HepG2 (cell line): ENCODE results near the gene PGK2. TPM values are rescaled to one million over a fixed set of nuclear protein-coding genes. Genes with fewer than 3 reads are reported as not detected.

Experiments used
- FOXK2 ChIP-seq: fragments of 450-650 bp; IDR thresholded peaks from 2 replicates; pipeline ENCODE4 v1.6.1; 2016
- HOXD1 ChIP-seq: sonication (generic); formaldehyde crosslinking; IDR thresholded peaks from 2 replicates; pipeline ENCODE4 v1.5.0; 2020; ENCODE audit warnings: missing genetic modification reagents
- JUN ChIP-seq: sonication (generic); formaldehyde crosslinking; IDR thresholded peaks from 2 replicates; pipeline ENCODE4 v1.4.0; 2020; ENCODE audit warnings: mild to moderate bottlenecking, missing genetic modification reagents
- NKX3-1 ChIP-seq: sonication (generic); formaldehyde crosslinking; IDR thresholded peaks from 2 replicates; pipeline ENCODE4 v1.5.0; 2020; ENCODE audit warnings: missing genetic modification reagents
- THYN1 ChIP-seq: sonication (generic); formaldehyde crosslinking; IDR thresholded peaks from 2 replicates; pipeline ENCODE4 v1.8.1; 2023; ENCODE audit warnings: low read depth, mild to moderate bottlenecking, moderate library complexity, missing genetic modification reagents, borderline replicate concordance
- ZNF235 ChIP-seq: sonication (generic); formaldehyde crosslinking; IDR thresholded peaks from 2 replicates; pipeline ENCODE4 v1.8.1; 2023; ENCODE audit warnings: mild to moderate bottlenecking, missing genetic modification reagents, borderline replicate concordance
- ZNF251 ChIP-seq: sonication (generic); formaldehyde crosslinking; IDR thresholded peaks from 2 replicates; pipeline ENCODE4 v1.9.0; 2021; ENCODE audit warnings: mild to moderate bottlenecking, missing genetic modification reagents
- ZNF883 ChIP-seq: sonication (generic); formaldehyde crosslinking; IDR thresholded peaks from 2 replicates; pipeline ENCODE4 v1.5.1; 2020; ENCODE audit warnings: mild to moderate bottlenecking, missing genetic modification reagents; ENCODE audit errors: not compliant biosample characterization
- polyA plus RNA-seq, 8 experiments: library from polyadenylated mRNA; depleted of rRNA in 3 of 8; stranded (reverse) in 7 of 8; unstranded in 1 of 8; fragments of >200 nt; fragmentation: Illumina TruSeq in 4 of 8; extraction: Trizol in 4 of 8; gene quantifications; 2 replicates each; pipeline versions ENCODE4 v1.2.1 to v1.2.3, GENCODE V29; 2011 to 2016; ENCODE audit warnings: low read depth in 4 of 8, missing spikeins in 1 of 8, mixed read lengths in 1 of 8; ENCODE audit not compliant: insufficient read depth in 1 of 8
- total RNA-seq, 5 experiments: library from RNA; depleted of rRNA; stranded (reverse); fragments of >200 nt; fragmentation: Illumina TruSeq; extraction: Trizol; gene quantifications; 2 replicates each; pipeline ENCODE4 v1.2.3, GENCODE V29; 2016; ENCODE audit warnings: low read depth in 1 of 5
- TF ChIP-seq, protein P1 (sequence below): sonication (generic); formaldehyde crosslinking; IDR thresholded peaks from 2 replicates; pipeline ENCODE4 v1.5.0; 2020; ENCODE audit warnings: mild to moderate bottlenecking, missing genetic modification reagents, borderline replicate concordance
- TF ChIP-seq, protein P2 (sequence below), 2 experiments: fragments of 450-650 bp in 1 of 2; sonication (generic) in 1 of 2; formaldehyde crosslinking in 1 of 2; IDR thresholded peaks; 2 replicates each; pipeline versions ENCODE4 v1.6.1 to v1.8.0; 2016 to 2022; ENCODE audit warnings: antibody characterized with exemption in 1 of 2, mild to moderate bottlenecking in 1 of 2, missing genetic modification reagents in 1 of 2
- TF ChIP-seq, protein P3 (sequence below): sonication (generic); formaldehyde crosslinking; IDR thresholded peaks from 2 replicates; pipeline ENCODE4 v1.5.0; 2020; ENCODE audit warnings: mild to moderate bottlenecking, missing genetic modification reagents, moderate library complexity
- TF ChIP-seq, protein P4 (sequence below): IDR thresholded peaks from 2 replicates; pipeline ENCODE4 v1.6.1; 2016; ENCODE audit warnings: missing genetic modification reagents, missing compliant biosample characterization

PGK2 gene
- total and polyA plus RNA-seq, 2 of the 13 experiments (the other 11 are each of a cell fraction or from before 2014, with no cell fraction given): not detected

DNA sequence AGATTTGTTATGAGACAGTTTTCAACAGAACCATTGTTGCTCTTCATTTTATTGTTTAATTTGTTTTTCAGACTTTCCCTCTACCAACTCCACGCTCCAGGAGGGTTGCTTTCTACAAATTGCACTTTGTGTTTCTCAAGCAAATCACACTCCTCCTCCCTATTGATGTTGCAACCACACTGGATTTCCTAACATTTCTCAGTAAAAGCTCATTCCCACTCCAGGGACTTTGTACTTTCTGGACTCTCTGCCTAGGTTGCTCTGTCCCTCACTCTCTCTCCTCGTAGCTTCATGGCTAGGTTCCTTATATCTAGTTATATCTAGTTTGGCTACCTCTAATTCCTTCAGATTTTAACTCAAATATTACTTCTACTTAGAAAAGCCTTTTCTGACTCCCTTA, 20.3 kb downstream of the PGK2 start (continued):
- TF ChIP-seq HOXD1 (CRISPR knock-in tag) (no peak), ZNF235 (CRISPR knock-in tag) (no peak), THYN1 (no peak), ZNF883 (CRISPR knock-in tag) (no peak), ZNF251 (CRISPR knock-in tag) (no peak), FOXK2 (no peak), NKX3-1 (CRISPR knock-in tag) (no peak), JUN (CRISPR knock-in tag) (no peak)
- TF ChIP-seq, protein P1, sequence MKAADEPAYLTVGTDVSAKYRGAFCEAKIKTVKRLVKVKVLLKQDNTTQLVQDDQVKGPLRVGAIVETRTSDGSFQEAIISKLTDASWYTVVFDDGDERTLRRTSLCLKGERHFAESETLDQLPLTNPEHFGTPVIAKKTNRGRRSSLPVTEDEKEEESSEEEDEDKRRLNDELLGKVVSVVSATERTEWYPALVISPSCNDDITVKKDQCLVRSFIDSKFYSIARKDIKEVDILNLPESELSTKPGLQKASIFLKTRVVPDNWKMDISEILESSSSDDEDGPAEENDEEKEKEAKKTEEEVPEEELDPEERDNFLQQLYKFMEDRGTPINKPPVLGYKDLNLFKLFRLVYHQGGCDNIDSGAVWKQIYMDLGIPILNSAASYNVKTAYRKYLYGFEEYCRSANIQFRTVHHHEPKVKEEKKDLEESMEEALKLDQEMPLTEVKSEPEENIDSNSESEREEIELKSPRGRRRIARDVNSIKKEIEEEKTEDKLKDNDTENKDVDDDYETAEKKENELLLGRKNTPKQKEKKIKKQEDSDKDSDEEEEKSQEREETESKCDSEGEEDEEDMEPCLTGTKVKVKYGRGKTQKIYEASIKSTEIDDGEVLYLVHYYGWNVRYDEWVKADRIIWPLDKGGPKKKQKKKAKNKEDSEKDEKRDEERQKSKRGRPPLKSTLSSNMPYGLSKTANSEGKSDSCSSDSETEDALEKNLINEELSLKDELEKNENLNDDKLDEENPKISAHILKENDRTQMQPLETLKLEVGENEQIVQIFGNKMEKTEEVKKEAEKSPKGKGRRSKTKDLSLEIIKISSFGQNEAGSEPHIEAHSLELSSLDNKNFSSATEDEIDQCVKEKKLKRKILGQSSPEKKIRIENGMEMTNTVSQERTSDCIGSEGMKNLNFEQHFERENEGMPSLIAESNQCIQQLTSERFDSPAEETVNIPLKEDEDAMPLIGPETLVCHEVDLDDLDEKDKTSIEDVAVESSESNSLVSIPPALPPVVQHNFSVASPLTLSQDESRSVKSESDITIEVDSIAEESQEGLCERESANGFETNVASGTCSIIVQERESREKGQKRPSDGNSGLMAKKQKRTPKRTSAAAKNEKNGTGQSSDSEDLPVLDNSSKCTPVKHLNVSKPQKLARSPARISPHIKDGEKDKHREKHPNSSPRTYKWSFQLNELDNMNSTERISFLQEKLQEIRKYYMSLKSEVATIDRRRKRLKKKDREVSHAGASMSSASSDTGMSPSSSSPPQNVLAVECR (CRISPR knock-in tag): no peak; the same call in 1 of the 2 replicates
- TF ChIP-seq, protein P2, sequence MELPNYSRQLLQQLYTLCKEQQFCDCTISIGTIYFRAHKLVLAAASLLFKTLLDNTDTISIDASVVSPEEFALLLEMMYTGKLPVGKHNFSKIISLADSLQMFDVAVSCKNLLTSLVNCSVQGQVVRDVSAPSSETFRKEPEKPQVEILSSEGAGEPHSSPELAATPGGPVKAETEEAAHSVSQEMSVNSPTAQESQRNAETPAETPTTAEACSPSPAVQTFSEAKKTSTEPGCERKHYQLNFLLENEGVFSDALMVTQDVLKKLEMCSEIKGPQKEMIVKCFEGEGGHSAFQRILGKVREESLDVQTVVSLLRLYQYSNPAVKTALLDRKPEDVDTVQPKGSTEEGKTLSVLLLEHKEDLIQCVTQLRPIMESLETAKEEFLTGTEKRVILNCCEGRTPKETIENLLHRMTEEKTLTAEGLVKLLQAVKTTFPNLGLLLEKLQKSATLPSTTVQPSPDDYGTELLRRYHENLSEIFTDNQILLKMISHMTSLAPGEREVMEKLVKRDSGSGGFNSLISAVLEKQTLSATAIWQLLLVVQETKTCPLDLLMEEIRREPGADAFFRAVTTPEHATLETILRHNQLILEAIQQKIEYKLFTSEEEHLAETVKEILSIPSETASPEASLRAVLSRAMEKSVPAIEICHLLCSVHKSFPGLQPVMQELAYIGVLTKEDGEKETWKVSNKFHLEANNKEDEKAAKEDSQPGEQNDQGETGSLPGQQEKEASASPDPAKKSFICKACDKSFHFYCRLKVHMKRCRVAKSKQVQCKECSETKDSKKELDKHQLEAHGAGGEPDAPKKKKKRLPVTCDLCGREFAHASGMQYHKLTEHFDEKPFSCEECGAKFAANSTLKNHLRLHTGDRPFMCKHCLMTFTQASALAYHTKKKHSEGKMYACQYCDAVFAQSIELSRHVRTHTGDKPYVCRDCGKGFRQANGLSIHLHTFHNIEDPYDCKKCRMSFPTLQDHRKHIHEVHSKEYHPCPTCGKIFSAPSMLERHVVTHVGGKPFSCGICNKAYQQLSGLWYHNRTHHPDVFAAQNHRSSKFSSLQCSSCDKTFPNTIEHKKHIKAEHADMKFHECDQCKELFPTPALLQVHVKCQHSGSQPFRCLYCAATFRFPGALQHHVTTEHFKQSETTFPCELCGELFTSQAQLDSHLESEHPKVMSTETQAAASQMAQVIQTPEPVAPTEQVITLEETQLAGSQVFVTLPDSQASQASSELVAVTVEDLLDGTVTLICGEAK (IDR thresholded peaks at IDR 0.05): no peak
- TF ChIP-seq, protein P2 (CRISPR knock-in tag; IDR thresholded peaks at IDR 0.05): no peak
- TF ChIP-seq, protein P3, sequence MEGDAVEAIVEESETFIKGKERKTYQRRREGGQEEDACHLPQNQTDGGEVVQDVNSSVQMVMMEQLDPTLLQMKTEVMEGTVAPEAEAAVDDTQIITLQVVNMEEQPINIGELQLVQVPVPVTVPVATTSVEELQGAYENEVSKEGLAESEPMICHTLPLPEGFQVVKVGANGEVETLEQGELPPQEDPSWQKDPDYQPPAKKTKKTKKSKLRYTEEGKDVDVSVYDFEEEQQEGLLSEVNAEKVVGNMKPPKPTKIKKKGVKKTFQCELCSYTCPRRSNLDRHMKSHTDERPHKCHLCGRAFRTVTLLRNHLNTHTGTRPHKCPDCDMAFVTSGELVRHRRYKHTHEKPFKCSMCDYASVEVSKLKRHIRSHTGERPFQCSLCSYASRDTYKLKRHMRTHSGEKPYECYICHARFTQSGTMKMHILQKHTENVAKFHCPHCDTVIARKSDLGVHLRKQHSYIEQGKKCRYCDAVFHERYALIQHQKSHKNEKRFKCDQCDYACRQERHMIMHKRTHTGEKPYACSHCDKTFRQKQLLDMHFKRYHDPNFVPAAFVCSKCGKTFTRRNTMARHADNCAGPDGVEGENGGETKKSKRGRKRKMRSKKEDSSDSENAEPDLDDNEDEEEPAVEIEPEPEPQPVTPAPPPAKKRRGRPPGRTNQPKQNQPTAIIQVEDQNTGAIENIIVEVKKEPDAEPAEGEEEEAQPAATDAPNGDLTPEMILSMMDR (CRISPR knock-in tag): no peak
- TF ChIP-seq, protein P4, sequence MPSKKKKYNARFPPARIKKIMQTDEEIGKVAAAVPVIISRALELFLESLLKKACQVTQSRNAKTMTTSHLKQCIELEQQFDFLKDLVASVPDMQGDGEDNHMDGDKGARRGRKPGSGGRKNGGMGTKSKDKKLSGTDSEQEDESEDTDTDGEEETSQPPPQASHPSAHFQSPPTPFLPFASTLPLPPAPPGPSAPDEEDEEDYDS: no peak
